ENCODE results near the gene HAGH.

DNA sequence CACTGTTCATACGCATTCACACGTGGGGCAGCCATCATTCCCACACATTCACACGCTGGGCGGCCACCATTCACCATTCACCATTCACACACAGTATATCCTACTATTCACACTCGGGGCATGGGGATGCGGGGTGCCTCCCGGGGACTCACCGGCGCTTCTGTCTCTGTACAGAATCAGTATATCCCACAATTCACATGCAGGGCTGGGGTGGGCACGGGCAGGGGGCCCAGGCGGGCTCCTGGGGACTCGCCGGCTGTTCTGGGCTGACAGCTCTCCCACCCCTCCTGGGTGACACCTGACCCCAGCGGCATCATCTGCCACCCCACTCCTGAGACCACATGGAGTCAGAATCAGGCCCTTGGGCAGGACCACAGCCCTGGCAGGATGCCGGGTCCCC, 64.9 kb downstream of the HAGH start:
- TF ChIP-seq, protein P1, sequence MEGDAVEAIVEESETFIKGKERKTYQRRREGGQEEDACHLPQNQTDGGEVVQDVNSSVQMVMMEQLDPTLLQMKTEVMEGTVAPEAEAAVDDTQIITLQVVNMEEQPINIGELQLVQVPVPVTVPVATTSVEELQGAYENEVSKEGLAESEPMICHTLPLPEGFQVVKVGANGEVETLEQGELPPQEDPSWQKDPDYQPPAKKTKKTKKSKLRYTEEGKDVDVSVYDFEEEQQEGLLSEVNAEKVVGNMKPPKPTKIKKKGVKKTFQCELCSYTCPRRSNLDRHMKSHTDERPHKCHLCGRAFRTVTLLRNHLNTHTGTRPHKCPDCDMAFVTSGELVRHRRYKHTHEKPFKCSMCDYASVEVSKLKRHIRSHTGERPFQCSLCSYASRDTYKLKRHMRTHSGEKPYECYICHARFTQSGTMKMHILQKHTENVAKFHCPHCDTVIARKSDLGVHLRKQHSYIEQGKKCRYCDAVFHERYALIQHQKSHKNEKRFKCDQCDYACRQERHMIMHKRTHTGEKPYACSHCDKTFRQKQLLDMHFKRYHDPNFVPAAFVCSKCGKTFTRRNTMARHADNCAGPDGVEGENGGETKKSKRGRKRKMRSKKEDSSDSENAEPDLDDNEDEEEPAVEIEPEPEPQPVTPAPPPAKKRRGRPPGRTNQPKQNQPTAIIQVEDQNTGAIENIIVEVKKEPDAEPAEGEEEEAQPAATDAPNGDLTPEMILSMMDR (IDR thresholded peaks at IDR 0.05; ENCODE audit: low read depth, low read length, poor library complexity, severe bottlenecking), result no peak
- no peak for TF ChIP-seq EZH2phosphoT487 (IDR thresholded peaks at IDR 0.05; ENCODE audit: borderline replicate concordance, low read length)

All from DOHH2 (cell line).